RWPE1 (cell line): ENCODE data around the gene DDX56.

Experiments
- CTCF ChIA-PET: fragments of 350-600 bp; sonication (Branson Sonifier 250); formaldehyde crosslinking; extraction: SDS; loops from one replicate; lab custom pipeline; 2021; lab: Yijun Ruan, JAX
- POLR2A ChIA-PET: fragments of 400-600 bp; formaldehyde crosslinking; extraction: SDS; loops from one replicate; lab custom pipeline; 2020; ENCODE audit warnings: antibody characterized with exemption; ENCODE audit not compliant: low non-redundant PET; lab: Yijun Ruan, JAX
- DNase-seq: peaks from one replicate; pipeline ENCODE4 v3.0.0; 2012; ENCODE audit warnings: low spot score
- H3K27ac ChIP-seq: fragments of 450-650 bp; 2 replicates; pipeline ENCODE4 v1.5.1; 2017
- CTCF ChIP-seq: fragments of 450-650 bp; conservative IDR thresholded peaks from 2 replicates; pipeline ENCODE4 v1.5.1; 2017; ENCODE audit warnings: low read depth, mild to moderate bottlenecking

DDX56 gene

GRCh38 chr7:44547536-44548231 is 26.0 kb downstream of the DDX56 start:
- no peak for DNase-seq
- ChIA-PET CTCF (interaction anchor here (0.5 to 0.8 kb wide), 2 partner anchors 13 to 660 kb away, joined by 3 read pairs; no protein-coding TSS in a partner anchor), POLR2A (interaction anchor here (0.6 kb wide), 1 partner anchor 189 kb away, joined by 3 read pairs; no protein-coding TSS in a partner anchor)
- TF ChIP-seq CTCF = no peak
- H3K27ac ChIP-seq = no peak overlapping the region

GRCh38 chr7:44541876-44542610 is 31.7 kb downstream of the DDX56 start:
- ChIA-PET POLR2A (interaction anchor here (1.1 kb wide), 1 partner anchor 341 kb away, joined by 3 read pairs; no protein-coding TSS in a partner anchor), CTCF (interaction anchor here (0.7 to 0.8 kb wide), 2 partner anchors 8 to 23 kb away, joined by 3 to 6 read pairs; no protein-coding TSS in a partner anchor)
- TF ChIP-seq CTCF = no peak
- no peak for DNase-seq
- H3K27ac ChIP-seq = no peak overlapping the region

- H3K27ac ChIP-seq = no peak within 1 kb of the TSS
- CTCF ChIA-PET = interaction anchor here (0.6 kb wide), 1 partner anchor 123 kb away, joined by 4 read pairs; no protein-coding TSS in a partner anchor
- TF ChIP-seq CTCF = no peak
- DNase-seq = no peak
- POLR2A ChIA-PET = interaction anchor here (1.1 kb wide), 1 partner anchor 340 kb away, joined by 3 read pairs; no protein-coding TSS in a partner anchor
Observed at GRCh38 chr7:44541028-44541869, 32.5 kb downstream of the DDX56 start, which contains the start of gene NPC1L1. NPC1L1 (minus strand) TSS chr7:44541330; CDS start chr7:44541259, 71 bp downstream.

- TF ChIP-seq CTCF = no peak
- ChIA-PET POLR2A (no interaction called here), CTCF (interaction anchor here (0.6 to 0.7 kb wide), 2 partner anchors 16 to 124 kb away, joined by 4 read pairs; no protein-coding TSS in a partner anchor)
- no peak for DNase-seq
- H3K27ac ChIP-seq = no peak overlapping the region
Observed at GRCh38 chr7:44540592-44541027, 33.1 kb downstream of the DDX56 start.

GRCh38 chr7:44539669-44540506 is 33.8 kb downstream of the DDX56 start:
- TF ChIP-seq CTCF = no peak
- H3K27ac ChIP-seq = no peak overlapping the region
- POLR2A ChIA-PET = no interaction called here
- CTCF ChIA-PET = interaction anchor here (0.6 to 0.7 kb wide), 3 partner anchors 17 to 124 kb away, joined by 4 read pairs; no protein-coding TSS in a partner anchor
- no peak for DNase-seq
